ENCODE results near the gene CNTNAP2. TPM values are rescaled to one million over a fixed set of nuclear protein-coding genes. Genes with fewer than 3 reads are reported as not detected.

Gene CNTNAP2
- total and polyA plus RNA-seq, 2 of the 4 experiments (the other 2 are of a cell fraction), result not detected

DNA sequence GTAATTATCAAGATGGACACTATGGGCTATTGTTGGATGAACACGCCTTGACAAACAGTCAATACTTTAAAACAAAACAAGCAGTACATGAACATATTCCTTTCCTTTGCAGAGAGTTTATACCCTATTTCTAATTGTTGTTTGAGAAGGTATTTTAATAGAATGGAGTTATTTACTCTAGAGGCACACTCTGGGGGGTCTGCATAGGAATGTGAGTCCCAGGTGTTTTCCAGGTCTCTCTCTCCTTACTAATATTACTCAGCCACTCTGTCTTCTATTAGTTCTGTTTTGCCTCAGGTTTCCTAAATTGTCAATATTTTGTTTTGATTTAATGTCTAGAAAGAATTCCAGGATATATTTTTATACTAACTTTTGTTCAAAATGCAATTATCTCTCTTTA lies 1091.4 kb downstream of the CNTNAP2 start:
- Histone ChIP-seq H3K4me3 (ENCODE audit: insufficient read depth, low read depth, low read length) (no peak overlapping the region), H3K4me2 (ENCODE audit: low read depth, low read length) (no peak overlapping the region), H3K9me3 (ENCODE audit: control insufficient read depth, insufficient read depth, low read length) (no peaks in the 10 kb centered on the region), H4K5ac (ENCODE audit: low read depth, low read length) (no peak overlapping the region), H3K4ac (ENCODE audit: low read depth, low read length) (no peak overlapping the region), H3K18ac (ENCODE audit: low read depth, low read length) (no peak overlapping the region), H2AK9ac (replicated peaks; ENCODE audit: low read depth, low read length, poor library complexity) (no peak overlapping the region), H2BK20ac (ENCODE audit: low read depth, low read length) (no peak overlapping the region), H3K14ac (replicated peaks; ENCODE audit: low read depth, low read length) (no peak overlapping the region), H3K23ac (ENCODE audit: low read depth, low read length) (no peak overlapping the region), H3K9me1 (ENCODE audit: insufficient read depth, low read length) (no peaks in the 10 kb centered on the region), H2BK5ac (ENCODE audit: low read depth, low read length, poor library complexity, severe bottlenecking) (no peak overlapping the region), H3K36me3 (ENCODE audit: control insufficient read depth, insufficient read depth, low read length) (no peaks in the 10 kb centered on the region), H4K20me1 (ENCODE audit: insufficient read depth, low read length) (no peaks in the 10 kb centered on the region), H3K4me1 (ENCODE audit: control insufficient read depth, insufficient read depth, low read length) (no peaks in the 10 kb centered on the region), H4K91ac (ENCODE audit: insufficient read depth, low read depth, low read length) (no peak overlapping the region), H3K9ac (ENCODE audit: low read depth, low read length) (no peak overlapping the region), H3K27me3 (ENCODE audit: control insufficient read depth, insufficient read depth, low read length) (no peaks in the 10 kb centered on the region), H2AFZ (replicated peaks; ENCODE audit: low read length, poor library complexity) (no peak overlapping the region), H3K27ac (ENCODE audit: insufficient read depth, low read length) (no peak overlapping the region), H3K56ac (ENCODE audit: extremely low read depth, insufficient read depth, low read length) (no peak overlapping the region), H2BK15ac (ENCODE audit: low read depth, low read length) (no peak overlapping the region), H2BK120ac (ENCODE audit: low read depth, low read length) (no peak overlapping the region), H2AK5ac (ENCODE audit: low read depth, low read length) (no peak overlapping the region), H3K79me1 (ENCODE audit: low read depth in 1 of 2, low read length in 2 of 2) (no peaks in the 10 kb centered on the region), H4K8ac (ENCODE audit: low read depth in 2 of 2, low read length in 2 of 2) (no peak overlapping the region)
- CTCF ChIA-PET, result no interaction called here
- dilution Hi-C loops (cut with HindIII; ENCODE audit: low sequenced_read_pairs, unreplicated experiment), result no loop called here
- no CpG with 5 or more reads among the region's 1 CpG for WGBS, 2 experiments (ENCODE audit: extremely low coverage in 2 of 2, insufficient read length in 1 of 2)
- POLR2A ChIA-PET (ENCODE audit: unreplicated experiment), result no interaction called here
- intact Hi-C loops (cut with micrococcal nuclease), result no loop called here
- in situ Hi-C loops (cut with MboI; ENCODE audit: low sequenced_read_pairs), result no loop called here
- TF ChIP-seq CEBPB (IDR thresholded peaks at IDR 0.05; ENCODE audit: low read depth, low read length) (no peak), SMC3 (IDR thresholded peaks at IDR 0.05; ENCODE audit: low read depth, low read length) (no peak), RAD21 (IDR thresholded peaks at IDR 0.05; ENCODE audit: low read length) (no peak), MXI1 (IDR thresholded peaks at IDR 0.05; ENCODE audit: borderline replicate concordance, low read depth, low read length) (no peak), FOS (IDR thresholded peaks at IDR 0.05; ENCODE audit: low read depth, low read length) (no peak), MAZ (IDR thresholded peaks at IDR 0.05; ENCODE audit: borderline replicate concordance, low read depth, low read length) (no peak), NFE2L2 (IDR thresholded peaks at IDR 0.05; ENCODE audit: low read depth, low read length) (no peak), MAFK (IDR thresholded peaks at IDR 0.05; ENCODE audit: low read depth, low read length) (no peak), ELK1 (IDR thresholded peaks at IDR 0.05; ENCODE audit: borderline replicate concordance, low read depth, low read length) (no peak), RFX5 (IDR thresholded peaks at IDR 0.05; ENCODE audit: low read depth, low read length) (no peak), POLR2A (IDR thresholded peaks at IDR 0.05; ENCODE audit: low read depth, low read length) (no peak), CTCF (conservative IDR thresholded peaks at IDR 0.05; ENCODE audit: low read depth, low read length) (no peak), RCOR1 (IDR thresholded peaks at IDR 0.05; ENCODE audit: insufficient replicate concordance, low read length) (no peak), CHD1 (IDR thresholded peaks at IDR 0.05; ENCODE audit: low read depth, low read length) (no peak)
- TF ChIP-seq, protein P1, sequence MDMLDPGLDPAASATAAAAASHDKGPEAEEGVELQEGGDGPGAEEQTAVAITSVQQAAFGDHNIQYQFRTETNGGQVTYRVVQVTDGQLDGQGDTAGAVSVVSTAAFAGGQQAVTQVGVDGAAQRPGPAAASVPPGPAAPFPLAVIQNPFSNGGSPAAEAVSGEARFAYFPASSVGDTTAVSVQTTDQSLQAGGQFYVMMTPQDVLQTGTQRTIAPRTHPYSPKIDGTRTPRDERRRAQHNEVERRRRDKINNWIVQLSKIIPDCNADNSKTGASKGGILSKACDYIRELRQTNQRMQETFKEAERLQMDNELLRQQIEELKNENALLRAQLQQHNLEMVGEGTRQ (IDR thresholded peaks at IDR 0.05; ENCODE audit: low read depth, low read length), result no peak
- DNase-seq, result no peak
- BruUV-seq (replicated peaks), result no TSS peak
- no peak for ATAC-seq (ENCODE audit: low read depth)
